ENCODE results near the gene LDLRAD4.

The LDLRAD4 gene

GRCh38 chr18:13455471-13455870 is 236.9 kb downstream of the LDLRAD4 start:
- Histone ChIP-seq H3K27me3 (ENCODE audit: control insufficient read depth, insufficient read depth, low read length) (peaks cover 23% of the 10 kb centered on the region; the same call in 1 of the 2 replicates), H3K27ac (ENCODE audit: low read depth, low read length) (no peak overlapping the region), H3K4me3 (ENCODE audit: low read depth, low read length) (no peak overlapping the region), H3K9ac (ENCODE audit: low read length) (no peak overlapping the region), H3K9me3 (ENCODE audit: control insufficient read depth, insufficient read depth, low read depth, low read length) (no peaks in the 10 kb centered on the region), H3K36me3 (ENCODE audit: control insufficient read depth, insufficient read depth, low read length) (no peaks in the 10 kb centered on the region), H3K4me1 (ENCODE audit: control insufficient read depth, insufficient read depth, low read length) (peaks cover 35% of the 10 kb centered on the region)

GRCh38 chr18:13455960-13456481 is 237.5 kb downstream of the LDLRAD4 start:
- H3K27me3 ChIP-seq (ENCODE audit: control insufficient read depth, insufficient read depth, low read length): peaks cover 23% of the 10 kb centered on the region; the same call in 1 of the 2 replicates
- H3K36me3 ChIP-seq (ENCODE audit: control insufficient read depth, insufficient read depth, low read length): no peaks in the 10 kb centered on the region
- no peak overlapping the region for H3K27ac ChIP-seq (ENCODE audit: low read depth, low read length)
- no peak overlapping the region for H3K4me3 ChIP-seq (ENCODE audit: low read depth, low read length)
- H3K9ac ChIP-seq (ENCODE audit: low read length): no peak overlapping the region
- peaks cover 30% of the 10 kb centered on the region for H3K4me1 ChIP-seq (ENCODE audit: control insufficient read depth, insufficient read depth, low read length)
- H3K9me3 ChIP-seq (ENCODE audit: control insufficient read depth, insufficient read depth, low read depth, low read length): no peaks in the 10 kb centered on the region

- Histone ChIP-seq H3K27ac (ENCODE audit: low read depth, low read length) (no peak overlapping the region), H3K9ac (ENCODE audit: low read length) (no peak overlapping the region), H3K36me3 (ENCODE audit: control insufficient read depth, insufficient read depth, low read length) (no peaks in the 10 kb centered on the region)
Observed at GRCh38 chr18:13456736-13457271, 238.2 kb downstream of the LDLRAD4 start.

GRCh38 chr18:13457327-13457726 is 238.8 kb downstream of the LDLRAD4 start:
- no peaks in the 10 kb centered on the region for H3K9me3 ChIP-seq (ENCODE audit: control insufficient read depth, insufficient read depth, low read depth, low read length)
- peaks cover 23% of the 10 kb centered on the region; the same call in 1 of the 2 replicates for H3K27me3 ChIP-seq (ENCODE audit: control insufficient read depth, insufficient read depth, low read length)
- no peak overlapping the region for H3K9ac ChIP-seq (ENCODE audit: low read length)
- H3K36me3 ChIP-seq (ENCODE audit: control insufficient read depth, insufficient read depth, low read length): no peaks in the 10 kb centered on the region
- H3K27ac ChIP-seq (ENCODE audit: low read depth, low read length): no peak overlapping the region
- peaks cover 17% of the 10 kb centered on the region for H3K4me1 ChIP-seq (ENCODE audit: control insufficient read depth, insufficient read depth, low read length)
- no peak overlapping the region for H3K4me3 ChIP-seq (ENCODE audit: low read depth, low read length)

More at GRCh38 chr18:13456736-13457271, 238.2 kb downstream of the LDLRAD4 start:
- Histone ChIP-seq H3K27me3 (ENCODE audit: control insufficient read depth, insufficient read depth, low read length) (peaks cover 23% of the 10 kb centered on the region; the same call in 1 of the 2 replicates), H3K4me3 (ENCODE audit: low read depth, low read length) (no peak overlapping the region), H3K9me3 (ENCODE audit: control insufficient read depth, insufficient read depth, low read depth, low read length) (no peaks in the 10 kb centered on the region), H3K4me1 (ENCODE audit: control insufficient read depth, insufficient read depth, low read length) (peaks cover 22% of the 10 kb centered on the region)

GRCh38 chr18:13460946-13461345 is 242.4 kb downstream of the LDLRAD4 start:
- peaks cover 9% of the 10 kb centered on the region; the same call in 1 of the 2 replicates for H3K4me1 ChIP-seq (ENCODE audit: control insufficient read depth, insufficient read depth, low read length)
- no peak overlapping the region for H3K9ac ChIP-seq (ENCODE audit: low read length)
- H3K36me3 ChIP-seq (ENCODE audit: control insufficient read depth, insufficient read depth, low read length): no peaks in the 10 kb centered on the region
- H3K9me3 ChIP-seq (ENCODE audit: control insufficient read depth, insufficient read depth, low read depth, low read length): no peaks in the 10 kb centered on the region
- no peak overlapping the region for H3K27ac ChIP-seq (ENCODE audit: low read depth, low read length)
- no peak overlapping the region for H3K4me3 ChIP-seq (ENCODE audit: low read depth, low read length)
- no peaks in the 10 kb centered on the region for H3K27me3 ChIP-seq (ENCODE audit: control insufficient read depth, insufficient read depth, low read length)

- H3K4me3 ChIP-seq (ENCODE audit: low read depth, low read length): no peak overlapping the region
- no peaks in the 10 kb centered on the region for H3K36me3 ChIP-seq (ENCODE audit: control insufficient read depth, insufficient read depth, low read length)
- H3K9me3 ChIP-seq (ENCODE audit: control insufficient read depth, insufficient read depth, low read depth, low read length): no peaks in the 10 kb centered on the region
- H3K27me3 ChIP-seq (ENCODE audit: control insufficient read depth, insufficient read depth, low read length): no peaks in the 10 kb centered on the region
- H3K27ac ChIP-seq (ENCODE audit: low read depth, low read length): no peak overlapping the region
- no peak overlapping the region for H3K9ac ChIP-seq (ENCODE audit: low read length)
- peaks cover 9% of the 10 kb centered on the region; the same call in 1 of the 2 replicates for H3K4me1 ChIP-seq (ENCODE audit: control insufficient read depth, insufficient read depth, low read length)
Observed at GRCh38 chr18:13461469-13461868, 242.9 kb downstream of the LDLRAD4 start.

GRCh38 chr18:13461936-13462335 is 243.4 kb downstream of the LDLRAD4 start:
- Histone ChIP-seq H3K27me3 (ENCODE audit: control insufficient read depth, insufficient read depth, low read length) (no peaks in the 10 kb centered on the region), H3K36me3 (ENCODE audit: control insufficient read depth, insufficient read depth, low read length) (no peaks in the 10 kb centered on the region), H3K4me1 (ENCODE audit: control insufficient read depth, insufficient read depth, low read length) (peaks cover 9% of the 10 kb centered on the region; the same call in 1 of the 2 replicates), H3K4me3 (ENCODE audit: low read depth, low read length) (no peak overlapping the region), H3K27ac (ENCODE audit: low read depth, low read length) (no peak overlapping the region), H3K9ac (ENCODE audit: low read length) (no peak overlapping the region), H3K9me3 (ENCODE audit: control insufficient read depth, insufficient read depth, low read depth, low read length) (no peaks in the 10 kb centered on the region)

- H3K4me1 ChIP-seq (ENCODE audit: control insufficient read depth, insufficient read depth, low read length): peaks cover 9% of the 10 kb centered on the region; the same call in 1 of the 2 replicates
- no peaks in the 10 kb centered on the region for H3K27me3 ChIP-seq (ENCODE audit: control insufficient read depth, insufficient read depth, low read length)
- no peaks in the 10 kb centered on the region for H3K36me3 ChIP-seq (ENCODE audit: control insufficient read depth, insufficient read depth, low read length)
- H3K27ac ChIP-seq (ENCODE audit: low read depth, low read length): no peak overlapping the region
- no peak overlapping the region for H3K4me3 ChIP-seq (ENCODE audit: low read depth, low read length)
- no peaks in the 10 kb centered on the region; the same call in 1 of the 2 replicates for H3K9me3 ChIP-seq (ENCODE audit: control insufficient read depth, insufficient read depth, low read depth, low read length)
- no peak overlapping the region for H3K9ac ChIP-seq (ENCODE audit: low read length)
Observed at GRCh38 chr18:13462686-13463085, 244.1 kb downstream of the LDLRAD4 start.

- H3K9ac ChIP-seq (ENCODE audit: low read length): no peak overlapping the region
- H3K9me3 ChIP-seq (ENCODE audit: control insufficient read depth, insufficient read depth, low read depth, low read length): no peaks in the 10 kb centered on the region; the same call in 1 of the 2 replicates
- H3K4me1 ChIP-seq (ENCODE audit: control insufficient read depth, insufficient read depth, low read length): peaks cover 9% of the 10 kb centered on the region; the same call in 1 of the 2 replicates
- no peaks in the 10 kb centered on the region for H3K27me3 ChIP-seq (ENCODE audit: control insufficient read depth, insufficient read depth, low read length)
- no peaks in the 10 kb centered on the region for H3K36me3 ChIP-seq (ENCODE audit: control insufficient read depth, insufficient read depth, low read length)
- no peak overlapping the region for H3K4me3 ChIP-seq (ENCODE audit: low read depth, low read length)
- H3K27ac ChIP-seq (ENCODE audit: low read depth, low read length): no peak overlapping the region
Observed at GRCh38 chr18:13463526-13464210, 245.1 kb downstream of the LDLRAD4 start.

- Histone ChIP-seq H3K27ac (ENCODE audit: low read depth, low read length) (no peak overlapping the region), H3K9me3 (ENCODE audit: control insufficient read depth, insufficient read depth, low read depth, low read length) (no peaks in the 10 kb centered on the region; the same call in 1 of the 2 replicates), H3K4me1 (ENCODE audit: control insufficient read depth, insufficient read depth, low read length) (peaks cover 9% of the 10 kb centered on the region; the same call in 1 of the 2 replicates), H3K36me3 (ENCODE audit: control insufficient read depth, insufficient read depth, low read length) (no peaks in the 10 kb centered on the region), H3K9ac (ENCODE audit: low read length) (no peak overlapping the region), H3K4me3 (ENCODE audit: low read depth, low read length) (no peak overlapping the region), H3K27me3 (ENCODE audit: control insufficient read depth, insufficient read depth, low read length) (no peaks in the 10 kb centered on the region)
Observed at GRCh38 chr18:13464432-13465123, 246.0 kb downstream of the LDLRAD4 start.

GRCh38 chr18:13465124-13465446 is 246.5 kb downstream of the LDLRAD4 start:
- no peaks in the 10 kb centered on the region; the same call in 1 of the 2 replicates for H3K9me3 ChIP-seq (ENCODE audit: control insufficient read depth, insufficient read depth, low read depth, low read length)
- H3K27me3 ChIP-seq (ENCODE audit: control insufficient read depth, insufficient read depth, low read length): no peaks in the 10 kb centered on the region
- H3K4me1 ChIP-seq (ENCODE audit: control insufficient read depth, insufficient read depth, low read length): peaks cover 9% of the 10 kb centered on the region; the same call in 1 of the 2 replicates
- H3K27ac ChIP-seq (ENCODE audit: low read depth, low read length): no peak overlapping the region
- no peak overlapping the region for H3K4me3 ChIP-seq (ENCODE audit: low read depth, low read length)
- H3K9ac ChIP-seq (ENCODE audit: low read length): no peak overlapping the region
- no peaks in the 10 kb centered on the region for H3K36me3 ChIP-seq (ENCODE audit: control insufficient read depth, insufficient read depth, low read length)

All from HUES6 (cell line).